HEK293T (cell line): ENCODE results near the gene C2.
"Not testable (repeated sequence)": the region's sequence is repeated elsewhere in the genome, so short reads cannot be mapped to it uniquely, and the experiment has no call there.

Experiments used
- ARNT ChIP-seq: fragments of 450-650 bp; IDR thresholded peaks from 2 replicates; pipeline ENCODE4 v1.6.1; 2017; ENCODE audit warnings: mild to moderate bottlenecking
- FOXK2 ChIP-seq: fragments of 450-650 bp; IDR thresholded peaks from 2 replicates; pipeline ENCODE4 v1.6.1; 2016; ENCODE audit warnings: mild to moderate bottlenecking
- SP1 ChIP-seq: fragments of 450-650 bp; IDR thresholded peaks from 2 replicates; pipeline ENCODE4 v1.6.1; 2017

DNA sequence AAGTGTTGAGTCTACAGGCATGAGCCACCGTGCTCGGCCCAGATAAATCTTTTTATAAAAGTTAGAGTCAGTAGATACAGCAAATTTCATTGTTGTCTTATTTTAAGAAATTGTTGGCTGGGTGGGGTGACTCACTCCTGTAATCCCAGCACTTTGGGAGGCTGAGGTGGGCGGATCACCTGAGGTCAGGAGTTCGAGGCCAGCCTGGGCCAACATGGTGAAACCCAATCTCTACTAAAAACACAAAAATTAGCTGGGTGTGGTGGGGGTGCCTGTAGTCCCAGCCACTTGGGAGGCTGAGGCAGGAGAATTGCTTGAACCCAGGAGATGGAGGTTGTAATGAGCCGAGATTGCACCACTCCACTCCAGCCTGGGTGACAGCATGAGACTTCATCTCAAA is 19.3 kb upstream of the C2 start:
- not testable (repeated sequence) for TF ChIP-seq SP1, ARNT, FOXK2
